ACC112 (cell line): Measurements from ENCODE around the gene PTPRN2.

Experiments
- H2AFZ ChIP-seq: fragments of 200-600 bp; sonication (generic); one replicate; pipeline ENCODE4 v1.6.0; 2017; ENCODE audit warnings: antibody characterized with exemption, low read length; ENCODE audit not compliant: unreplicated experiment
- H3K27ac ChIP-seq: fragments of 200-600 bp; sonication (generic); 2 replicates; pipeline ENCODE4 v1.5.1; 2014; ENCODE audit warnings: low read depth, mild to moderate bottlenecking, antibody characterized with exemption, low read length, moderate library complexity
- H3K27me3 ChIP-seq: fragments of 200-600 bp; sonication (generic); 2 replicates; pipeline ENCODE4 v1.6.1; 2014; ENCODE audit warnings: mild to moderate bottlenecking, antibody characterized with exemption, low read length, moderate library complexity, mixed read lengths; ENCODE audit not compliant: insufficient read depth
- H3K36me3 ChIP-seq: fragments of 200-600 bp; sonication (generic); 2 replicates; pipeline ENCODE4 v1.6.1; 2016; ENCODE audit warnings: mild to moderate bottlenecking, antibody characterized with exemption, low read length, moderate library complexity, mixed read lengths; ENCODE audit not compliant: insufficient read depth
- H3K4me1 ChIP-seq: fragments of 200-600 bp; sonication (generic); one replicate; pipeline ENCODE4 v1.6.1; 2016; ENCODE audit warnings: low read length, mixed read lengths; ENCODE audit not compliant: insufficient read depth, unreplicated experiment, control insufficient read depth
- H3K4me3 ChIP-seq: fragments of 200-600 bp; sonication (generic); 2 replicates; pipeline ENCODE4 v1.5.1; 2014; ENCODE audit warnings: mild to moderate bottlenecking, low read depth, low read length
- H3K79me2 ChIP-seq: fragments of 200-600 bp; sonication (generic); one replicate; pipeline ENCODE4 v1.6.0; 2016; ENCODE audit warnings: low read length; ENCODE audit not compliant: control insufficient read depth, unreplicated experiment, insufficient read depth

The PTPRN2 gene

DNA sequence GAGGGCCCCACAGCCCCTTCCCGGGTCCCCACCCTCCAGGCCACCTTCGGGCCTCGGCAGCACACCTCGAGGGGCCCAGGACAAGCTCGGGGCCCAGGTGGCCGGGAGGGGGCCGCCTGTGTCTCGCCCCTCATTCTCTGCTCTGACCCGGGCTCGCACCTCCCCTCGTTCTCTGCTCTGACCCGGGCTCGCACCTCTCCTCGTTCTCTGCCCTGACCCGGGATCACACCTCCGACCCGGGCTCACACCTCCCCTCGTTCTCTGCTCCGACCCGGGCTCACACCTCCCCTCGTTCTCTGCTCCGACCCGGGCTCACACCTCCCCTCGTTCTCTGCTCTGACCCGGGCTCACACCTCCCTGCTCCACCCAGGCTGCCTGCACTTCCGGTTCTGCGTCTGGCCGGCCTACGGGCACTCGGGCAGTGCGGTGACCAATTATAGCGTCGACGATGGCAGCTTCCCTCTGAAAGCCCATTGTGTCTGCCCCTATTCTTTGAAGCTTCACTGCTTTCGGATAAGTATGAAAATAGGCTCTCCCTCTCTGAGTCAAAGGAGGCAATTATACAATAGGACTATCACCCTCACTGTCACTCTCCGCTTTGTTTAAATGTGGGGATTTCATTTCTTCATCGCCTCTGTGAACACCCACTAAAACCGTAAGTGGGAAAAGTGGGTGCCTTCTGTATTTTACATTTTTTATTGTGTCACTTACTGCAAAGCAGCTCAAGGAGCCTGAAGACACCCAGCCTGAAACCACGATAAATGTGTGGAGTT is 793.5 kb downstream of the PTPRN2 start:
- Histone ChIP-seq H3K4me3 (no peak overlapping the region), H3K79me2 (no peaks in the 10 kb centered on the region)

GRCh38 chr7:157793087-157793353 is 794.6 kb downstream of the PTPRN2 start:
- Histone ChIP-seq H3K79me2 (no peaks in the 10 kb centered on the region), H2AFZ (no peak overlapping the region), H3K27me3 (no peaks in the 10 kb centered on the region), H3K36me3 (no peaks in the 10 kb centered on the region), H3K4me1 (no peaks in the 10 kb centered on the region), H3K4me3 (no peak overlapping the region), H3K27ac (no peak overlapping the region)

More for the DNA sequence above, 793.5 kb downstream of the PTPRN2 start:
- Histone ChIP-seq H3K4me1 (no peaks in the 10 kb centered on the region), H3K27ac (no peak overlapping the region), H2AFZ (no peak overlapping the region), H3K27me3 (no peaks in the 10 kb centered on the region), H3K36me3 (no peaks in the 10 kb centered on the region)

DNA sequence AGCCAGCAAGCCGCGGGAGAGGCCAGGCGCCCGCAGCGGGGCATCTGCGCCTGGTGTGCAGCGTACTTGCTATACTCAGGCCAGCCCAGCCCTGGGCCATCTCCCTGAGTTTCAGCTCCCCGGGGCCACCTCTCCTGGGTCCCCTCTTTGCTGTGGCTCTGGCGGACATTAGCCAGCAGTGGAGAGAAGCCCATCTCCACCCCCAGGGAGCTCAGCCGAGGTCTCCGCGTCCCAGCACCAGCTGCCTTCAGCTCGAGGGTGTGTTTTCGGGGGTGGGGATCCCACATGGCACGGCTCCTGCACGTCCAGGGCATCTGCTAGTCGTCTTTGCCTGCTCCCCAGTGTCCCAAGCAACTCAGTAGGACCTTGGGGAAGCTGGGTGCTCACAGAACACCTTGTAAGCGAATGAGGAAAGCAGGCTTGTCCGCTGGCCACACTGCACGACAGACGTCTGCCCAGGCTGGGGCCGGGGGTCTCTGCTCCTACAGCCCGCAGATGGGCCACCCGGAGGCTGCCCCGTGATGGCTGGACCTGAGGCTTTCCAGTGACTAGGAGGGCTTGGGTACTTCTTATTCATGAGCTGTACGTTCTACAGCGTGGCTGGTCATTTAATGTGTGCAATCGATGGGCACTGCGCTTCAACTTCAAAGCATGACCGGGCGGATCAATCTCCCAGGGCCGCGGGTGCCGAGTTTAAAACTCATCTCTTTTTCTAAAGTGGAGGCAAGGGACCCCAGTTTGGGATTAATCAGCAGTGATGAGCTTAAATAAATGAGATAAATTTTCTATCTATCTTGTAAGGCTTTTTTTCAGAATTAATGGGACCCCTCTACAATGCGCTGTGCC is 795.2 kb downstream of the PTPRN2 start:
- H3K27ac ChIP-seq, result no peak overlapping the region

DNA sequence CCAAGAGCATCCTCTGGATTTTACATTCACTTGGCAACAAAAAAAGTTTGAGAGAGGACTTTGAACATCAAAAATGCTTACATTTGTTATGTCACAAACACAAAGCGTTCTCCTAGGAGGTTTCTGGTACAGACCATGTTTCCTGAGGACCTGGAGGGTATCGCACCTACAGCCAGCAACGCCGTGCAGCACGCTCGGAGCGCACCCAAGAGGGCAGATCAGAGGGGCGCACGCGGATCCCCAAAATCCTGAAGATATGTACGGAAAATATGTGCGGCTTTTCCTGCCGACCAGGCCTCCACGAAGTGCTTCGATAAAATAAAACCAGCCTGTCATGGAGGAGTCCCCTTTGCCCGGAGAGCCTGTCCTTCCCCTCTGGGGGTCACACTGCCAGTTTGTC is 796.0 kb downstream of the PTPRN2 start:
- no peaks in the 10 kb centered on the region for H3K27me3 ChIP-seq
- no peaks in the 10 kb centered on the region for H3K4me1 ChIP-seq

More for the DNA sequence above, 795.2 kb downstream of the PTPRN2 start:
- Histone ChIP-seq H2AFZ (no peak overlapping the region), H3K79me2 (no peaks in the 10 kb centered on the region), H3K4me1 (no peaks in the 10 kb centered on the region), H3K27me3 (no peaks in the 10 kb centered on the region), H3K4me3 (no peak overlapping the region), H3K36me3 (no peaks in the 10 kb centered on the region)

DNA sequence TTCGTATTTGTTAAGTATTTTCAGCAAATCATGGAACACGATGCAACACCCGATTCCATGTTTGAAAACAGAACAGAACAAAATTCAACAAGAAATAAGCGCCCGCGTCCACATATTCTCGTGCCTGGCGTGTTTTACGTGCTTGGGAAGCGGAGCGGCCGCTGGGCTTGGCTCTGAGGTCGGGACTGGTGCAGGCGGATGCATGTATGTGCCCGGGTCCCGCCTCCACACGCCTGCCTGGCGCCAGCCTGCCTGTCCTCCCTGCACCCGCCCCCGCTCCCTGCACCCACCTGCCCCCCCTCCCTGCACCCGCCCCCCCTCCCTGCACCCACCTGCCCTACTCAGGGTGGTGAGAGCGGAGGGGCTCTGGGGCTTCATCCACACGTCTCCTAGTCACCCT is 796.4 kb downstream of the PTPRN2 start:
- H2AFZ ChIP-seq, result no peak overlapping the region
- no peaks in the 10 kb centered on the region for H3K27me3 ChIP-seq
- H3K4me1 ChIP-seq, result no peaks in the 10 kb centered on the region
- H3K4me3 ChIP-seq, result no peak overlapping the region
- no peak overlapping the region for H3K27ac ChIP-seq
- no peaks in the 10 kb centered on the region for H3K36me3 ChIP-seq
- H3K79me2 ChIP-seq, result no peaks in the 10 kb centered on the region

More for the DNA sequence above, 796.0 kb downstream of the PTPRN2 start:
- Histone ChIP-seq H3K36me3 (no peaks in the 10 kb centered on the region), H3K4me3 (no peak overlapping the region), H3K79me2 (no peaks in the 10 kb centered on the region), H2AFZ (no peak overlapping the region), H3K27ac (no peak overlapping the region)

GRCh38 chr7:157789942-157790341 is 797.7 kb downstream of the PTPRN2 start:
- no peaks in the 10 kb centered on the region for H3K36me3 ChIP-seq
- H3K4me3 ChIP-seq, result no peak overlapping the region
- H3K27me3 ChIP-seq, result no peaks in the 10 kb centered on the region
- no peak overlapping the region for H3K27ac ChIP-seq
- H2AFZ ChIP-seq, result no peak overlapping the region
- H3K79me2 ChIP-seq, result no peaks in the 10 kb centered on the region
- no peaks in the 10 kb centered on the region for H3K4me1 ChIP-seq

- no peak overlapping the region for H2AFZ ChIP-seq
- no peak overlapping the region for H3K4me3 ChIP-seq
- H3K36me3 ChIP-seq, result no peaks in the 10 kb centered on the region
- H3K27ac ChIP-seq, result no peak overlapping the region
- H3K79me2 ChIP-seq, result no peaks in the 10 kb centered on the region
- no peaks in the 10 kb centered on the region for H3K4me1 ChIP-seq
- H3K27me3 ChIP-seq, result no peaks in the 10 kb centered on the region
Observed at GRCh38 chr7:157789094-157789493, 798.5 kb downstream of the PTPRN2 start.

GRCh38 chr7:157788573-157788972 is 799.0 kb downstream of the PTPRN2 start:
- Histone ChIP-seq H3K4me3 (no peak overlapping the region), H3K4me1 (no peaks in the 10 kb centered on the region), H3K27ac (no peak overlapping the region), H3K36me3 (no peaks in the 10 kb centered on the region), H3K79me2 (no peaks in the 10 kb centered on the region), H3K27me3 (no peaks in the 10 kb centered on the region), H2AFZ (no peak overlapping the region)

GRCh38 chr7:157787275-157787701 is 800.3 kb downstream of the PTPRN2 start:
- H2AFZ ChIP-seq, result no peak overlapping the region
- no peak overlapping the region for H3K4me3 ChIP-seq
- H3K27ac ChIP-seq, result no peak overlapping the region
- H3K27me3 ChIP-seq, result no peaks in the 10 kb centered on the region
- no peaks in the 10 kb centered on the region for H3K79me2 ChIP-seq
- H3K36me3 ChIP-seq, result no peaks in the 10 kb centered on the region
- H3K4me1 ChIP-seq, result no peaks in the 10 kb centered on the region

- H3K36me3 ChIP-seq, result no peaks in the 10 kb centered on the region
- H3K27me3 ChIP-seq, result no peaks in the 10 kb centered on the region
- no peak overlapping the region for H3K27ac ChIP-seq
- no peaks in the 10 kb centered on the region for H3K4me1 ChIP-seq
- H3K79me2 ChIP-seq, result no peaks in the 10 kb centered on the region
- H2AFZ ChIP-seq, result no peak overlapping the region
- H3K4me3 ChIP-seq, result no peak overlapping the region
Observed at GRCh38 chr7:157786375-157787274, 801.0 kb downstream of the PTPRN2 start.
